OCI-LY1 (cell line): ENCODE results near the gene AP2B1.

Experiments used
- H2AFZ ChIP-seq: fragments of 200-600 bp; sonication (generic), shearing (Covaris generic); 2 replicates; pipeline ENCODE4 v1.6.0; 2014; ENCODE audit warnings: antibody characterized with exemption, mild to moderate bottlenecking, low read length
- H3F3A ChIP-seq: fragments of 200-600 bp; sonication (generic), shearing (Covaris generic); 2 replicates; pipeline ENCODE4 v1.6.0; 2014; ENCODE audit warnings: mild to moderate bottlenecking, antibody characterized with exemption, low read length, moderate library complexity; ENCODE audit not compliant: insufficient read depth
- H3K27ac ChIP-seq: fragments of 200-600 bp; sonication (generic); 2 replicates; pipeline ENCODE4 v1.5.1; 2014; ENCODE audit warnings: low read length, mixed run types, mild to moderate bottlenecking, low read depth; ENCODE audit not compliant: poor library complexity, severe bottlenecking
- H3K27me3 ChIP-seq: fragments of 200-600 bp; sonication (generic); 2 replicates; pipeline ENCODE4 v1.6.0; 2014; ENCODE audit warnings: antibody characterized with exemption, mild to moderate bottlenecking, low read length, moderate library complexity; ENCODE audit not compliant: insufficient read depth
- H3K36me3 ChIP-seq: fragments of 200-600 bp; sonication (generic); 2 replicates; pipeline ENCODE4 v1.6.1; 2014; ENCODE audit warnings: mild to moderate bottlenecking, antibody characterized with exemption, low read length, moderate library complexity, mixed read lengths; ENCODE audit not compliant: insufficient read depth
- H3K4me1 ChIP-seq: fragments of 200-600 bp; sonication (generic); 2 replicates; pipeline ENCODE4 v1.5.1; 2014; ENCODE audit warnings: mild to moderate bottlenecking, low read length, moderate library complexity; ENCODE audit not compliant: insufficient read depth, severe bottlenecking
- H3K4me2 ChIP-seq: fragments of 200-600 bp; sonication (generic), shearing (Covaris generic); 2 replicates; pipeline ENCODE4 v1.6.1; 2014; ENCODE audit warnings: low read length
- H3K4me3 ChIP-seq: fragments of 200-600 bp; sonication (generic); 2 replicates; pipeline ENCODE4 v1.5.1; 2014; ENCODE audit warnings: low read length, low read depth, mild to moderate bottlenecking, mixed read lengths; ENCODE audit not compliant: poor library complexity, severe bottlenecking
- H3K79me2 ChIP-seq: fragments of 200-600 bp; shearing (Covaris generic); 2 replicates; pipeline ENCODE4 v1.6.1; 2016; ENCODE audit warnings: mixed run types, low read length, mixed read lengths; ENCODE audit not compliant: insufficient read depth
- H3K9ac ChIP-seq: fragments of 200-600 bp; sonication (generic), shearing (Covaris generic); 2 replicates; pipeline ENCODE4 v1.6.1; 2014; ENCODE audit warnings: mild to moderate bottlenecking, low read length, mixed read lengths
- H3K9me2 ChIP-seq: fragments of 200-600 bp; sonication (generic), shearing (Covaris generic); 2 replicates; pipeline ENCODE4 v1.6.1; 2014; ENCODE audit warnings: low read depth, mild to moderate bottlenecking, low read length, mixed read lengths
- H3K9me3 ChIP-seq: fragments of 200-600 bp; shearing (Covaris generic); 2 replicates; pipeline ENCODE4 v1.6.1; 2014; ENCODE audit warnings: low read length, mixed read lengths
- H4K20me1 ChIP-seq: fragments of 200-600 bp; sonication (generic), shearing (Covaris generic); 2 replicates; pipeline ENCODE4 v1.6.0; 2016; ENCODE audit warnings: mild to moderate bottlenecking, low read length; ENCODE audit not compliant: insufficient read depth
- CTCF ChIP-seq: fragments of 200-600 bp; sonication (generic), shearing (Covaris generic); IDR thresholded peaks from 2 replicates; pipeline ENCODE4 v1.5.1; 2017; ENCODE audit warnings: mild to moderate bottlenecking, antibody characterized with exemption, low read length, moderate library complexity, mixed read lengths
- EZH2 ChIP-seq: fragments of 200-600 bp; sonication (generic), shearing (Covaris generic); IDR thresholded peaks from 2 replicates; pipeline ENCODE4 v1.8.0; 2017; ENCODE audit warnings: borderline replicate concordance, mixed run types, mild to moderate bottlenecking, antibody characterized with exemption, low read length, moderate library complexity, mixed read lengths

The AP2B1 gene

GRCh38 chr17:35587074-35587961 is at the start of gene AP2B1:
Gene AP2B1 (plus strand): TSS chr17:35587322. CDS start chr17:35594031, 6,709 bp downstream.
- Histone ChIP-seq H4K20me1 (no peaks in the 10 kb centered on the region), H3F3A (no peaks in the 10 kb centered on the region), H3K9ac (peak within 1 kb of the TSS; percentile 89), H3K79me2 (peaks cover 36% of the 10 kb centered on the region), H3K9me3 (no peaks in the 10 kb centered on the region), H3K4me1 (peaks cover 25% of the 10 kb centered on the region), H2AFZ (peak within 1 kb of the TSS; percentile 61), H3K36me3 (no peaks in the 10 kb centered on the region), H3K27ac (peak within 1 kb of the TSS; percentile 50), H3K4me3 (peak within 1 kb of the TSS; percentile 89), H3K4me2 (peak within 1 kb of the TSS; percentile 95), H3K9me2 (no peaks in the 10 kb centered on the region), H3K27me3 (no peaks in the 10 kb centered on the region)
- TF ChIP-seq CTCF = no peak
- no peak for TF ChIP-seq EZH2

DNA sequence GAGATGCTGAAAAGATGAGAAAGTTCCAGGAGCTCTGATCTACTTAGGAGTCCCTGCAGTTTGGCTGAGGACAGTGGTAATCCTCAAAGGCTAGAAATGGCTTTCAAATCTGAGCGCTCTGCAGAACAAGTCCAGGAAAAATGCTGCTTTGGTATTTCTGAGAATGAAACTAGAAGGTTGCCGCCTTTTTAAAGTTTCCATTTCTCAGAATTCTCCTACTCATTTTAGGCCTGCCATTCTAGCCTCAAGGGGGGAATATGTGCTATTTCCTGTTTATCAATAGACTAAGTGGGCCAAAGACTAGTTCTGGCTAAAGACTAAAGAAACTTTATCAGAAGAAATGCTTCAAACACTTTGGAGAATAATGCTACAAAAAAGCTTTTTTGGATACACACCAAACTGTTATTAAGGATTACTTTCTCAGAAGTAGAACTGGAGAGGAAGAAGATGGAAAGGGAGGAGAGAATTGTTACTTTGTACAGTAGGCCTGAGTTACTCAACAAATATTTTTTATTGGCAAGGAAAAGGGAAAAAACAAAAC is 49.5 kb upstream of the AP2B1 start, which contains the start of gene SLFN12L:
SLFN12L (minus strand) TSS at position 78 of the 541 bp plus-strand sequence. CDS start 15,314 bp downstream, outside the sequence.
- Histone ChIP-seq H3K4me3 (no peak within 1 kb of the TSS), H3K9me3 (no peaks in the 10 kb centered on the region), H2AFZ (no peak within 1 kb of the TSS), H3F3A (no peaks in the 10 kb centered on the region), H3K36me3 (no peaks in the 10 kb centered on the region), H3K27me3 (no peaks in the 10 kb centered on the region; the same call in 1 of the 2 replicates), H3K79me2 (no peaks in the 10 kb centered on the region), H4K20me1 (no peaks in the 10 kb centered on the region), H3K9ac (no peak within 1 kb of the TSS), H3K9me2 (no peaks in the 10 kb centered on the region), H3K27ac (no peak within 1 kb of the TSS), H3K4me2 (no peak within 1 kb of the TSS), H3K4me1 (peaks cover 5% of the 10 kb centered on the region)
- no peak for TF ChIP-seq EZH2
- TF ChIP-seq CTCF = no peak

DNA sequence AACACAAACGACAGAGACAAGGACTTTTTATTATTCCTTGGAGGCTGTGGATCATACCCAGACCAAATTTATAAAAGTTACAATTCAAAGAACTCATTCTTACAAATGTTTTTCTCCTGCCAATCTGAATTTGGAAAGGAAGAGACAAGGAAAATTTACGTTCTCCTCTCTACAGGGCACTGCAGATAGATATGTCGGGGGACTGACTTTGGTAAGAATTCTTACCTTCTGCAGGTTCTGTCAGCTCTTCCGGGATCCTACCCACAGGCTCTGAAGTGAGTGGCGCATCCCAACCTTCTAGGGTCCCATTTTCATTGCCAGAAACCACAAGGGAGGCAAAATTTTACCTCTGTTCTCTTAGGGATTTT is 47.5 kb upstream of the AP2B1 start:
- H3K9me2 ChIP-seq = no peaks in the 10 kb centered on the region
- no peak overlapping the region for H2AFZ ChIP-seq
- H3K4me2 ChIP-seq = no peak overlapping the region
- TF ChIP-seq EZH2 (no peak), CTCF (no peak; the same call in 1 of the 2 replicates)
- H3K9ac ChIP-seq = no peak overlapping the region
- no peaks in the 10 kb centered on the region for H4K20me1 ChIP-seq
- H3K9me3 ChIP-seq = no peaks in the 10 kb centered on the region
- no peaks in the 10 kb centered on the region for H3F3A ChIP-seq
- peaks cover 5% of the 10 kb centered on the region for H3K4me1 ChIP-seq
- H3K4me3 ChIP-seq = no peak overlapping the region
- no peaks in the 10 kb centered on the region for H3K79me2 ChIP-seq
- no peaks in the 10 kb centered on the region; the same call in 1 of the 2 replicates for H3K27me3 ChIP-seq
- H3K36me3 ChIP-seq = no peaks in the 10 kb centered on the region
- H3K27ac ChIP-seq = no peak overlapping the region
